Spleen (tissue), 11 donors: ENCODE data around the gene EDC3. TPM values are rescaled to one million over a fixed set of nuclear protein-coding genes. Genes with fewer than 3 reads are reported as not detected.

Experiments
- DNase-seq: peaks from one replicate; pipeline ENCODE4 v3.0.0-alpha.2; 2020
- H3K27ac ChIP-seq, 8 donors: fragments of 200-600 bp; sonication (generic) in 7 of 8; 1 replicate in 4 of 8; 2 replicates in 4 of 8; pipeline versions ENCODE4 v1.5.0 to v1.8.0; 2016 to 2021; ENCODE audit warnings: inconsistent platforms in 4 of 8, mild to moderate bottlenecking in 4 of 8, moderate library complexity in 1 of 8
- H3K27me3 ChIP-seq, 7 donors: fragments of 200-600 bp; sonication (generic) in 6 of 7; replicated peaks in 1 of 7; 1 replicate in 4 of 7; 2 replicates in 3 of 7; pipeline versions ENCODE4 v1.5.0 to v1.8.0; 2016 to 2021; ENCODE audit warnings: inconsistent platforms in 3 of 7, mild to moderate bottlenecking in 1 of 7
- H3K36me3 ChIP-seq, 6 donors: fragments of 200-600 bp; sonication (generic) in 5 of 6; 1 replicate in 4 of 6; 2 replicates in 2 of 6; pipeline versions ENCODE4 v1.5.0 to v1.8.0; 2016 to 2021; ENCODE audit warnings: inconsistent platforms in 2 of 6
- H3K4me1 ChIP-seq, 6 donors: fragments of 200-600 bp; sonication (generic) in 5 of 6; 1 replicate in 3 of 6; 2 replicates in 3 of 6; pipeline versions ENCODE4 v1.5.0 to v1.8.0; 2016 to 2021; ENCODE audit warnings: inconsistent platforms in 3 of 6
- H3K4me3 ChIP-seq, 8 donors: fragments of 200-600 bp; sonication (generic) in 7 of 8; 1 replicate in 4 of 8; 2 replicates in 4 of 8; pipeline versions ENCODE4 v1.5.0 to v1.8.0; 2016 to 2021; ENCODE audit warnings: inconsistent platforms in 4 of 8, mild to moderate bottlenecking in 4 of 8, moderate library complexity in 2 of 8
- H3K9me3 ChIP-seq, 8 donors: fragments of 200-600 bp; sonication (generic) in 7 of 8; 1 replicate in 4 of 8; 2 replicates in 4 of 8; pipeline versions ENCODE4 v1.5.0 to v1.8.0; 2016 to 2021; ENCODE audit warnings: inconsistent platforms in 4 of 8
- POLR2A ChIP-seq, 3 donors: fragments of 450-650 bp; IDR thresholded peaks; one replicate each; pipeline ENCODE4 v1.5.1; 2017; ENCODE audit warnings: antibody characterized with exemption in 3 of 3, mild to moderate bottlenecking in 1 of 3
- POLR2AphosphoS5 ChIP-seq, 3 donors: sonication (generic); formaldehyde crosslinking; IDR thresholded peaks; one replicate each; pipeline ENCODE4 v1.5.1; 2017; ENCODE audit warnings: antibody characterized with exemption in 3 of 3
- WGBS, 5 donors: extraction: QIAGEN DNeasy Blood & Tissue Kit in 3 of 5; methylation state at CpG; one replicate each; pipeline versions ENCODE4 v1.1.5 to v1.1.7; 2013 to 2018; 5-methylcytosine and 5-hydroxymethylcytosine counted together
- intact Hi-C: fragments of 100-400 bp; cut with DNase I; formaldehyde crosslinking; loops from one replicate; pipeline ENCODE4 v1.15.0; 2023; ENCODE audit warnings: low total_unique reads
- polyA plus RNA-seq, 3 donors: library from polyadenylated mRNA; stranded (reverse); fragments of 200-250 nt; gene quantifications; one replicate each; pipeline ENCODE4 v1.2.1, GENCODE V29; 2013
- total RNA-seq, 7 donors: library from RNA; depleted of rRNA in 3 of 7; stranded (reverse); fragments of >200 nt in 3 of 7; fragmentation: NEBNext Ultra II Directional in 4 of 7; extraction: Animal tissue kit (Norgen Biotek cat#: 25700) in 4 of 7; gene quantifications; one replicate each; pipeline versions ENCODE4 v1.1.0 to v1.2.1, GENCODE V29; 2016 to 2021
- TF ChIP-seq, protein P1 (sequence below), 11 experiments: fragments of 200-600 bp in 7 of 11; fragments of 450-650 bp in 4 of 11; sonication (generic) in 4 of 11; IDR thresholded peaks in 8 of 11; conservative IDR thresholded peaks in 3 of 11; 1 replicate in 7 of 11; 2 replicates in 4 of 11; pipeline versions ENCODE4 v1.4.0 to v1.8.0; 2016 to 2021; ENCODE audit warnings: antibody characterized with exemption in 11 of 11, inconsistent platforms in 4 of 11, mild to moderate bottlenecking in 1 of 11
- donor health status: healthy with polysubstance abuse.
- donor health status: DM: no; HTN: no; CAD: no; lungs with moderate emphysema.
- donor health status: DM: no; HTN: no; CAD: no.
- donor health status: Bipolar disorder and iron deficiency.
- donor health status: healthy.
- donor health status: DM: no; HTN: no; CAD: no.
- donor health status: DM: yes; HTN: yes; CAD: no.

EDC3 gene
- total and polyA plus RNA-seq, 10 donors, result 8.3 to 32.5 (median 17.9) TPM

DNA sequence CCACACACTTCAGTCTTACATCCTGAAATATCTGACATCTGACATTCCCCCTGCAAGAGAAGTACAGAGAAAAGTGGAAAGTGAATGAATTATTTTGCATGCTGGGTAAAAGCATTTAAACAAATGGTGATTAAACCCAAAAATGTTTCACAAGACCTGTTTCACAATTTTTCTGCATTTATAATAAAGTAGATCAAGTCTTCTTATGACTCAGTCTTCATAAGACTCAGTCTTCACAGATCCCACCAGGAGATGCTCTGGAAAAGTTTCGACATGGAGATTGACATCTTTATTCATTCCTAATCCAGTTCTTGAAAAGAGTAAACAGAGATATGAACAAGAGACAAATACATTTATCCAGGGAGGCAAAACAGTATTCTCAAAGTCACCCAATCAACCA is 13.2 kb upstream of the EDC3 start:
- H3K4me3 ChIP-seq, result no peak overlapping the region
- no peak overlapping the region for H3K27ac ChIP-seq
- peaks cover 0 to 35% (median 9%) of the 10 kb centered on the region in 6 donors for H3K4me1 ChIP-seq
- WGBS, 5 donors, result 55 to 70% (median 67%) methylated on average over 1 of the region's 1 CpG
- intact Hi-C loops, result no loop called here
- H3K9me3 ChIP-seq, result no peaks in the 10 kb centered on the region
- H3K27me3 ChIP-seq, result peaks cover 0 to 30% (median 0%) of the 10 kb centered on the region in 7 donors
- no peak for DNase-seq
- no peaks in the 10 kb centered on the region for H3K36me3 ChIP-seq
- TF ChIP-seq POLR2A (IDR thresholded peaks at IDR 0.05) (no peak), POLR2AphosphoS5 (IDR thresholded peaks at IDR 0.05) (no peak)

DNA sequence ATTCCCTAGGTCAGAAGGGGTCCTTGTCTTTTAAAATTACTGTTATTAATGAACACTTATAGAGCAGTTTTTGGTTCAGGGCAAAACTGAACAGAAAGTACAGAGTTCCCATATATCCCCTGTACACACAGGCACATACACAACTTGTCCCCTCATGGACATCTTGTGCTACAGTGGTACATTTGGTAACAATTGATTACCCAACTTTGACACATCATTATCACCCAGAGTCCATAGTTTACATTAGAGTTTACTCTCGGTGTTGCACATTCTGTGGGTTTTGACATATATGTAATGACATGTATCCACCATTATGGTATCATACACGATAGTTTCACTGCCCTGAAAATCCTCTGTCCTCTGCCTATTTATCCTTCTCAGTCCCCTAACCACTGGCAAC is 984 bp upstream of the EDC3 start:
- DNase-seq, result no peak
- Histone ChIP-seq H3K9me3 (no peaks in the 10 kb centered on the region), H3K27ac (peak overlapping the region in 2 of 8 donors; percentile 83 to 87), H3K27me3 (peaks cover 0 to 8% (median 0%) of the 10 kb centered on the region in 7 donors), H3K4me3 (peak overlapping the region in 5 of 8 donors; percentile 71 to 91 (median 81)), H3K36me3 (no peaks in the 10 kb centered on the region), H3K4me1 (peaks cover 3 to 40% (median 28%) of the 10 kb centered on the region in 6 donors)
- TF ChIP-seq, protein P1, sequence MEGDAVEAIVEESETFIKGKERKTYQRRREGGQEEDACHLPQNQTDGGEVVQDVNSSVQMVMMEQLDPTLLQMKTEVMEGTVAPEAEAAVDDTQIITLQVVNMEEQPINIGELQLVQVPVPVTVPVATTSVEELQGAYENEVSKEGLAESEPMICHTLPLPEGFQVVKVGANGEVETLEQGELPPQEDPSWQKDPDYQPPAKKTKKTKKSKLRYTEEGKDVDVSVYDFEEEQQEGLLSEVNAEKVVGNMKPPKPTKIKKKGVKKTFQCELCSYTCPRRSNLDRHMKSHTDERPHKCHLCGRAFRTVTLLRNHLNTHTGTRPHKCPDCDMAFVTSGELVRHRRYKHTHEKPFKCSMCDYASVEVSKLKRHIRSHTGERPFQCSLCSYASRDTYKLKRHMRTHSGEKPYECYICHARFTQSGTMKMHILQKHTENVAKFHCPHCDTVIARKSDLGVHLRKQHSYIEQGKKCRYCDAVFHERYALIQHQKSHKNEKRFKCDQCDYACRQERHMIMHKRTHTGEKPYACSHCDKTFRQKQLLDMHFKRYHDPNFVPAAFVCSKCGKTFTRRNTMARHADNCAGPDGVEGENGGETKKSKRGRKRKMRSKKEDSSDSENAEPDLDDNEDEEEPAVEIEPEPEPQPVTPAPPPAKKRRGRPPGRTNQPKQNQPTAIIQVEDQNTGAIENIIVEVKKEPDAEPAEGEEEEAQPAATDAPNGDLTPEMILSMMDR (IDR thresholded peaks at IDR 0.05 in 8 of 11, conservative IDR thresholded peaks at IDR 0.05 in 3 of 11), result no peak
- no peak for TF ChIP-seq POLR2AphosphoS5 (IDR thresholded peaks at IDR 0.05)
- no peak for TF ChIP-seq POLR2A (IDR thresholded peaks at IDR 0.05)
- intact Hi-C loops, result no loop called here
- WGBS, 5 donors, result 58 to 70% (median 59%) methylated on average over 2 of the region's 2 CpGs

DNA sequence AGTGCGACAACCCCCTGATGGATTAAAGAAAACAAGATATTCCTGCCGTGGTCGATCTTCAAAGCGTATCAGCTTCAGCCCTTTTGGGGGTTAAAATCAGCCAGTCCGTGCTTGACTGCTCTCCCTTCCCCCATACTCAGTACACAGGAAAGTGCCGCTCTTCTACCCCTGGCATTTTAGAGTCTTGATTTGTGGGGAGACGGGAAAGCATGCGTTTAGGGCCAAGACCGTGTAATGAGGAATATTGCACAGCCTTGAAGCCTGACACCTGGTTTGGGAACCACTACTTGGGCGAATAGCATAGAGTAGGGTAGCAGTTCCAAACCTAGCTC is 540 bp upstream of the EDC3 start:
- 2 to 7% (median 5%) methylated on average over 10 of the region's 10 CpGs for WGBS, 5 donors
- TF ChIP-seq POLR2AphosphoS5 (IDR thresholded peaks at IDR 0.05) (no peak), POLR2A (IDR thresholded peaks at IDR 0.05) (no peak)
- TF ChIP-seq, protein P1 (IDR thresholded peaks at IDR 0.05 in 8 of 11, conservative IDR thresholded peaks at IDR 0.05 in 3 of 11), result no peak
- intact Hi-C loops, result no loop called here
- no peak for DNase-seq
- Histone ChIP-seq H3K27ac (peak overlapping the region in 7 of 8 donors; percentile 66 to 88 (median 83)), H3K27me3 (peaks cover 0 to 4% (median 0%) of the 10 kb centered on the region in 7 donors), H3K4me3 (peak overlapping the region; percentile 71 to 94 (median 83)), H3K36me3 (no peaks in the 10 kb centered on the region), H3K4me1 (peaks cover 3 to 40% (median 28%) of the 10 kb centered on the region in 6 donors), H3K9me3 (no peaks in the 10 kb centered on the region)

DNA sequence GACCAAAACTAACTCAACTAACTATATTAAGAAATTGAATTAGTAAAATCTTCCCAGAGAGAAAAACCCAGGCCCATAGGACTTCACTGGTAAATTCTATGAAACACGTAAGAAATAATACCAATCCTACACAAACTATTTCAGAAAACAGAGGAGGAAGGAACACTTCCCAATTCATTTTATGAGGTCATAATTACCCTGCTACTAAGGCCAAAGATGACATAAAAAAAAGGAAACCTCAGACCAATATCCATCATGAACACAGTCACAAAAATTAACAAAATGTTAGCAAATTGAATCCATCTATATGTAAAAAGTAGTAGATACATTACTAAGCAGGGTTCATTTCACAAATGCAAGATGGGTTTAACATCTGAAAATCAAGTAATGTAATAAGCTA is 3.5 kb downstream of the EDC3 start:
- no peak overlapping the region for H3K4me3 ChIP-seq
- TF ChIP-seq POLR2AphosphoS5 (IDR thresholded peaks at IDR 0.05) (no peak), POLR2A (IDR thresholded peaks at IDR 0.05) (no peak)
- TF ChIP-seq, protein P1 (IDR thresholded peaks at IDR 0.05 in 8 of 11, conservative IDR thresholded peaks at IDR 0.05 in 3 of 11), result no peak
- peaks cover 0 to 9% (median 0%) of the 10 kb centered on the region in 6 donors for H3K36me3 ChIP-seq
- H3K27ac ChIP-seq, result no peak overlapping the region
- H3K27me3 ChIP-seq, result no peaks in the 10 kb centered on the region
- intact Hi-C loops, result no loop called here
- peaks cover 3 to 40% (median 28%) of the 10 kb centered on the region in 6 donors for H3K4me1 ChIP-seq
- H3K9me3 ChIP-seq, result no peaks in the 10 kb centered on the region
- 84 to 97% (median 87%) methylated on average over 1 of the region's 1 CpG for WGBS, 5 donors
- no peak for DNase-seq
